ENCODE data around the gene DUSP2. TPM values are rescaled to one million over a fixed set of nuclear protein-coding genes. Genes with fewer than 3 reads are reported as not detected.

DUSP2 gene
- total and polyA plus RNA-seq, 2 donors (not counting 1 experiment from before 2014, with no cell fraction given), result 0.17 to 0.33 TPM

DNA sequence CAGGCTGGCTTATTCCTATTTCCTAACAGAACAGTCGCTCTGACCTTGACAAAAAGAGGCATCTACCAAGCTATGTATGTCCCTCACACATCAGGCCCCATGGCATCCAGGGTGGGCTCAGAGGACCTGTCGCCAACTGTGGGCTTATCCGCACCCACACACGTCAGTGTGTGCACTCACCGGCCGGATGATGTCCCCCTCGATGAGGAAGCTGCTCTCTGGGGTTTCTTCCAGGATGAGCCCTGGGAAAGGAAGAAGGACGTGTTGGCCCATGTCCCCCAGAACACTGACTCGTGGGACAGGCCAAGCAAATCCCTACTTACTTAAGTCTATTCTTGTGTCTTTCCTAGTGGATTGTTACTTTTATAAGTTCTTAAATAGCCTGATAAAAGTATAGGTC, 10.1 kb downstream of the DUSP2 start:
- no peak for DNase-seq (ENCODE audit: low read depth in 2 of 2)
- Histone ChIP-seq H3K36me3 (ENCODE audit: control insufficient read depth, insufficient read depth, low read length) (no peaks in the 10 kb centered on the region), H3K4me3 (replicated peaks in 1 of 4; ENCODE audit: control extremely low read depth in 1 of 4, insufficient read depth in 1 of 4, low read depth in 3 of 4, low read length in 4 of 4) (no peak overlapping the region), H2AFZ (ENCODE audit: low read length) (no peak overlapping the region), H3K4me2 (ENCODE audit: extremely low read depth, insufficient read depth, low read length) (no peak overlapping the region), H3K27me3 (ENCODE audit: control insufficient read depth, insufficient read depth, low read length) (peaks cover 19% of the 10 kb centered on the region), H3K79me2 (ENCODE audit: control insufficient read depth, insufficient read depth, low read length) (no peaks in the 10 kb centered on the region), H3K4me1 (ENCODE audit: control insufficient read depth, extremely low read depth, insufficient read depth, low read length) (no peaks in the 10 kb centered on the region), H3K27ac (ENCODE audit: insufficient read depth, low read length) (no peak overlapping the region), H4K20me1 (ENCODE audit: control insufficient read depth, extremely low read depth, insufficient read depth, low read length) (no peaks in the 10 kb centered on the region), H3K9me3 (ENCODE audit: control insufficient read depth, insufficient read depth, low read depth, low read length) (no peaks in the 10 kb centered on the region), H3K9ac (ENCODE audit: insufficient read depth, low read length) (no peak overlapping the region)
- no peak for TF ChIP-seq EZH2 (IDR thresholded peaks at IDR 0.05; ENCODE audit: low read length, missing control alignments)
- TF ChIP-seq, protein P1, sequence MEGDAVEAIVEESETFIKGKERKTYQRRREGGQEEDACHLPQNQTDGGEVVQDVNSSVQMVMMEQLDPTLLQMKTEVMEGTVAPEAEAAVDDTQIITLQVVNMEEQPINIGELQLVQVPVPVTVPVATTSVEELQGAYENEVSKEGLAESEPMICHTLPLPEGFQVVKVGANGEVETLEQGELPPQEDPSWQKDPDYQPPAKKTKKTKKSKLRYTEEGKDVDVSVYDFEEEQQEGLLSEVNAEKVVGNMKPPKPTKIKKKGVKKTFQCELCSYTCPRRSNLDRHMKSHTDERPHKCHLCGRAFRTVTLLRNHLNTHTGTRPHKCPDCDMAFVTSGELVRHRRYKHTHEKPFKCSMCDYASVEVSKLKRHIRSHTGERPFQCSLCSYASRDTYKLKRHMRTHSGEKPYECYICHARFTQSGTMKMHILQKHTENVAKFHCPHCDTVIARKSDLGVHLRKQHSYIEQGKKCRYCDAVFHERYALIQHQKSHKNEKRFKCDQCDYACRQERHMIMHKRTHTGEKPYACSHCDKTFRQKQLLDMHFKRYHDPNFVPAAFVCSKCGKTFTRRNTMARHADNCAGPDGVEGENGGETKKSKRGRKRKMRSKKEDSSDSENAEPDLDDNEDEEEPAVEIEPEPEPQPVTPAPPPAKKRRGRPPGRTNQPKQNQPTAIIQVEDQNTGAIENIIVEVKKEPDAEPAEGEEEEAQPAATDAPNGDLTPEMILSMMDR (conservative IDR thresholded peaks at IDR 0.05 in 1 of 2, IDR thresholded peaks at IDR 0.05 in 1 of 2; ENCODE audit: low read depth in 1 of 2, low read length in 2 of 2), result no peak

DNA sequence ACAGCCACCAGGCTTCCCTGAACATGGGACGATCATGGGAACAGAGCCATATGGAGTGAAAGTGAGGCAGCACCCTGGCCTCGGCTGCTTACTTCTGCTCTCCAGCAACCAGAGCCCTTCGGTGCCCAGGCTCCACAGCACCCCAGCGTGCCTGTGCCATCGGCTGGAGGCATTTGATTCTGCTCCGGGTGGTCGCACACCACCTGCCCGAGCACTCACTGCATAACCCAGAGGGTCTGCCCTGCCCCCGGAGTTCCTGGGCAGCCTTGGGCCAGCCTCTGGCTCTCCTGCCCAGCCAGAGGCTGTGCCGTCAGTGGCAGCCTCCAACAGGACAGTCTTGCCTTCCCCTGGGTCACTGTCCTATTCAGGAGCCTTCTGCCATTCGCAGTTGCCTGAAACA, 10.8 kb downstream of the DUSP2 start:
- H3K9ac ChIP-seq (ENCODE audit: insufficient read depth, low read length), result no peak overlapping the region
- H3K4me2 ChIP-seq (ENCODE audit: extremely low read depth, insufficient read depth, low read length), result no peak overlapping the region
- H3K9me3 ChIP-seq (ENCODE audit: control insufficient read depth, insufficient read depth, low read depth, low read length), result no peaks in the 10 kb centered on the region
- no peak overlapping the region for H2AFZ ChIP-seq (ENCODE audit: low read length)
- H3K79me2 ChIP-seq (ENCODE audit: control insufficient read depth, insufficient read depth, low read length), result no peaks in the 10 kb centered on the region
- TF ChIP-seq, protein P1 (conservative IDR thresholded peaks at IDR 0.05 in 1 of 2, IDR thresholded peaks at IDR 0.05 in 1 of 2; ENCODE audit: low read depth in 1 of 2, low read length in 2 of 2), result no peak
- H3K4me3 ChIP-seq (replicated peaks in 1 of 4; ENCODE audit: control extremely low read depth in 1 of 4, insufficient read depth in 1 of 4, low read depth in 3 of 4, low read length in 4 of 4), result no peak overlapping the region
- H3K4me1 ChIP-seq (ENCODE audit: control insufficient read depth, extremely low read depth, insufficient read depth, low read length), result no peaks in the 10 kb centered on the region
- H3K27ac ChIP-seq (ENCODE audit: insufficient read depth, low read length), result no peak overlapping the region
- no peaks in the 10 kb centered on the region for H3K36me3 ChIP-seq (ENCODE audit: control insufficient read depth, insufficient read depth, low read length)
- DNase-seq (ENCODE audit: low read depth in 2 of 2), result no peak
- H4K20me1 ChIP-seq (ENCODE audit: control insufficient read depth, extremely low read depth, insufficient read depth, low read length), result no peaks in the 10 kb centered on the region
- H3K27me3 ChIP-seq (ENCODE audit: control insufficient read depth, insufficient read depth, low read length), result peaks cover 19% of the 10 kb centered on the region

DNA sequence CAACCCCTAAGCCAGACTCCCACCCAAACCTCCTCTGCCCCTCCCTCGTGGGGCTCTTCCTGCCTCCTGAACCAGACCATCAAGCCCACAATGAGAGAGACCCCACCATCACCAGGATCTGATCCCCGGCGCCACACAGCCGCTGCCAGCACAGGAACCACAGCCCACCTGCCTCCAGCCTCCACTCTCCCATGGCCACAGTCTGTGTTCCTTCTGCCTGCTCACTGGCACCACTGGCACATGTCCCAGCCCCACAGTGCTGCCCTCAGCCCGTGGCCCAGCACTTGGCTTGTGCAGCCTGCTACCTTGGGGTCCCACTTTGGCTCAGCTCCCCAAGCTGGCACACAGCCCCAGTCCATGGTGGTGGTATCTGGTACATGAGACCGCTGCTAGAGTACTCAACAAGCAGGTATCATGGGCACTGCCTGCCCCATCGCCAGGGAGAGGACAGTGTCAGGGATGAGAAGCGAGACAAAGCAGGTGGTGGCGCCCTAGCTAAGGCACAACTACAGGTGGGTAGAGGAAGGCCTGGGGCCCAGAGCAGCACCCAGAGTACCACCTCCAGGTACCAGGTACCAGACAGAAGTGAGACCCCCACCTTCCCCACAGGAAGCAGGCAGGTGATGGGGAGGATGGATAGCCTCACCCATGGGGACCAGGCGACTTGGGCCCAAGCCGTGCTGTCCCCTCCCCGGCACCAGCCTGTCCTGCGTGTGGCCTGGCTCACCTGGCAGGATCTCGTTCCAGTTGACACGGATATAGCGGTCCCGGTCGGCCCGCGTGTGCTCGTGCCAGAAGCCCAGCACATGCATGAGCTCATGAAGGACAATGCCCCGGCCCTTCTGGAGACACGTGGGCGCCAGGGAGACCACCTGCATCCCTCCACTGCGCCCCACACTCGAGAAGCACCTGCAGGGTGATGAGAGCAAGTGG, 13.2 kb downstream of the DUSP2 start:
- Histone ChIP-seq H3K9me3 (ENCODE audit: control insufficient read depth, insufficient read depth, low read depth, low read length) (no peaks in the 10 kb centered on the region), H3K27me3 (ENCODE audit: control insufficient read depth, insufficient read depth, low read length) (peaks cover 13% of the 10 kb centered on the region), H4K20me1 (ENCODE audit: control insufficient read depth, extremely low read depth, insufficient read depth, low read length) (no peaks in the 10 kb centered on the region), H3K4me2 (ENCODE audit: extremely low read depth, insufficient read depth, low read length) (no peak overlapping the region), H3K9ac (ENCODE audit: insufficient read depth, low read length) (no peak overlapping the region), H3K36me3 (ENCODE audit: control insufficient read depth, insufficient read depth, low read length) (no peaks in the 10 kb centered on the region), H3K79me2 (ENCODE audit: control insufficient read depth, insufficient read depth, low read length) (no peaks in the 10 kb centered on the region), H2AFZ (ENCODE audit: low read length) (no peak overlapping the region), H3K4me3 (replicated peaks in 1 of 4; ENCODE audit: control extremely low read depth in 1 of 4, insufficient read depth in 1 of 4, low read depth in 3 of 4, low read length in 4 of 4) (no peak overlapping the region), H3K4me1 (ENCODE audit: control insufficient read depth, extremely low read depth, insufficient read depth, low read length) (no peaks in the 10 kb centered on the region), H3K27ac (ENCODE audit: insufficient read depth, low read length) (no peak overlapping the region)
- TF ChIP-seq EZH2 (IDR thresholded peaks at IDR 0.05; ENCODE audit: low read length, missing control alignments), result no peak
- TF ChIP-seq, protein P1 (conservative IDR thresholded peaks at IDR 0.05 in 1 of 2, IDR thresholded peaks at IDR 0.05 in 1 of 2; ENCODE audit: low read depth in 1 of 2, low read length in 2 of 2), result no peak
- DNase-seq (ENCODE audit: low read depth in 2 of 2), result no peak

Measured in fibroblast of lung (primary cell).